Measurements from ENCODE around the gene NLK.
"Not testable (repeated sequence)": the region's sequence is repeated elsewhere in the genome, so short reads cannot be mapped to it uniquely, and the experiment has no call there.

NLK gene

DNA sequence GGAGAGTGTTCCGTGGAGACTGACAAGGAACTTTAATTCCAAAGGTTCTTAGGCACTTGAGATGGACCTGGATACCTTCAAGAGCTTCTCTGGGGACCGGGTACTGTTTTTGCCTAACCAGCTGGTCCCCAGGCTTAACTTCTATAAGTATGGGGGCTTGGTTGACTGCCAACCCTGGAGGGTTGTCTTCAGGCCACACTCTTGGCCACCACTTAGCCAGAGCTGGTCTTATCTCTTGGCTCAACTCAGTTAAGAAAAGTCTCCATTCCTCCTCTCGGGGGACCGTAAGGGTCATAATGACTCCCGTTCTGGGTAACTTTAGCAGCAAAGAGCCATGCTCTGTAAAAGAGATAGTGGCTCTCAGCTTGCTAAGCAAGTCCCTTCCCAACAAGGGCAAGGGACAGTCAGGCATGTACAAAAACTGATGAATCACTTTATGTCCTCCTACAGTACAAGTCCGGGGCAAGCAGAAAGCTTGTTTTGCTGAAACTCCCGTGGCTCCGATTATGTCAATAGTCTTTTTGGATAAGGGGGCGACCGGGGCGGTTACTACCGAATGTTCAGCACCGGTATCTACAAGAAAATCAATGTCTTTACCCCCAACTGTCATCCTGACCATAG is 193.7 kb downstream of the NLK start:
- H3K4me1 ChIP-seq (ENCODE audit: control insufficient read depth, insufficient read depth, low read length); H3K9ac ChIP-seq (ENCODE audit: low read length in 2 of 2); H3K27me3 ChIP-seq (ENCODE audit: control insufficient read depth in 1 of 2, insufficient read depth in 2 of 2, low read length in 2 of 2); H3K4me3 ChIP-seq (ENCODE audit: low read length in 2 of 2); H3K36me3 ChIP-seq (ENCODE audit: control insufficient read depth in 2 of 2, insufficient read depth in 2 of 2, low read length in 2 of 2); H3K9me3 ChIP-seq (ENCODE audit: control insufficient read depth in 2 of 2, low read length in 2 of 2); H3K27ac ChIP-seq (ENCODE audit: low read length): not testable (repeated sequence)

DNA sequence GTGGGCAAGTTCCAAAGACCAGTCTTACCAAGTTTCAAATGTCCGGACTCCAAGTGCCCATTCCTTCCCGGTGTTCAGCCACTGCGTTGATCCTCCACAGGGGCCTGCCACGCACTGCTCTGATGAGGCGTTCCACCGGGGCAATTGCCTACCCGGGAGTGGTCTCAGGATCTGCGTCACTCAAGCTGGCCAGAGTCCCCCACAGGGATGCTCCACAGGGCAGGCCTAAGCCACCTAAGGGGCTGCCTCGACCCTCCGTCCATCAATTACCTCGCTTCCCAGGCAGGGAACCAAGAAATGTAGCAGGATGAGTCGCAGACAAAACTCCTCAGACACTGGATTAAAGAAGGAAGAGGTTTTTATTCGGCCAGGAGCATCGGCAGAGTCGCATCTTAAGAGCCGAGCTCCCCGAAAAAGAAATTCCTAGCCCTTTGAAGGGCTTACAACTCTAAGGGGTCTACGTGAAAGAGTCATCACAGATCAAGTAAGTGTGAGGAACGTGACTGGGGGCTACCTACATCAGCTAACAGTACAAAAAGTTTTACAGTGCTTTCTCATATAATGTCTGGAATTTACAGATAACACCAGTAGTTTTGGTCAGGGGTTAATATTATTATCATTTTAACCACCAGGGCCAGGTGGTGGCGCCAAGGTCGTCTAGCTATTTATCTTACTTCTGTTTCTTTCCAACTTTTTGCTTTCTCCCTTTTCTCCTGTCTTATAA is 196.2 kb downstream of the NLK start:
- H3K27me3 ChIP-seq (ENCODE audit: control insufficient read depth in 1 of 2, insufficient read depth in 2 of 2, low read length in 2 of 2); H3K4me3 ChIP-seq (ENCODE audit: low read length in 2 of 2); H3K4me1 ChIP-seq (ENCODE audit: control insufficient read depth, insufficient read depth, low read length); H3K27ac ChIP-seq (ENCODE audit: low read length); H3K36me3 ChIP-seq (ENCODE audit: control insufficient read depth in 2 of 2, insufficient read depth in 2 of 2, low read length in 2 of 2); H3K9ac ChIP-seq (ENCODE audit: low read length in 2 of 2); H3K9me3 ChIP-seq (ENCODE audit: control insufficient read depth in 2 of 2, low read length in 2 of 2): not testable (repeated sequence)

DNA sequence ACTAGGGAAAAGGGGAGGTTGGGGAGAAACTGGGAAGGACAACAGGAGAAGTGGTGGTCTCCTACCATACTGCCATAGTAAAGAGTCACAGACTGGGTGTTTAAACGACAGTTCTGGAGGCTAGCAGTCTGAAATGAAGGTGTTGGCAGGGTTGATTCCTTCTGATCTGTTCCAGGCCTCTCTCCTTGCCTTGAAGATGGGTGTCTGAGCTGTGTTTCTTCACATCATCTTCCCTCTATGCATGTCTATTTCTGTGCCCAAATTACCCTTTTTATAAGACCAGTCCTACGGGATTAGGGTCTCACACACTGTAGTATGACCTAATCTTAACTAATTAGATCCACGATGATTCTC is 196.8 kb downstream of the NLK start:
- H3K4me3 ChIP-seq (ENCODE audit: low read length in 2 of 2), result no peak overlapping the region
- H3K36me3 ChIP-seq (ENCODE audit: control insufficient read depth in 2 of 2, insufficient read depth in 2 of 2, low read length in 2 of 2), result no peaks in the 10 kb centered on the region
- no peak overlapping the region for H3K9ac ChIP-seq (ENCODE audit: low read length in 2 of 2)
- H3K9me3 ChIP-seq (ENCODE audit: control insufficient read depth in 2 of 2, low read length in 2 of 2), result no peaks in the 10 kb centered on the region
- H3K4me1 ChIP-seq (ENCODE audit: control insufficient read depth, insufficient read depth, low read length), result no peaks in the 10 kb centered on the region
- no peak overlapping the region for H3K27ac ChIP-seq (ENCODE audit: low read length)
- H3K27me3 ChIP-seq (ENCODE audit: control insufficient read depth in 1 of 2, insufficient read depth in 2 of 2, low read length in 2 of 2), result no peaks in the 10 kb centered on the region

DNA sequence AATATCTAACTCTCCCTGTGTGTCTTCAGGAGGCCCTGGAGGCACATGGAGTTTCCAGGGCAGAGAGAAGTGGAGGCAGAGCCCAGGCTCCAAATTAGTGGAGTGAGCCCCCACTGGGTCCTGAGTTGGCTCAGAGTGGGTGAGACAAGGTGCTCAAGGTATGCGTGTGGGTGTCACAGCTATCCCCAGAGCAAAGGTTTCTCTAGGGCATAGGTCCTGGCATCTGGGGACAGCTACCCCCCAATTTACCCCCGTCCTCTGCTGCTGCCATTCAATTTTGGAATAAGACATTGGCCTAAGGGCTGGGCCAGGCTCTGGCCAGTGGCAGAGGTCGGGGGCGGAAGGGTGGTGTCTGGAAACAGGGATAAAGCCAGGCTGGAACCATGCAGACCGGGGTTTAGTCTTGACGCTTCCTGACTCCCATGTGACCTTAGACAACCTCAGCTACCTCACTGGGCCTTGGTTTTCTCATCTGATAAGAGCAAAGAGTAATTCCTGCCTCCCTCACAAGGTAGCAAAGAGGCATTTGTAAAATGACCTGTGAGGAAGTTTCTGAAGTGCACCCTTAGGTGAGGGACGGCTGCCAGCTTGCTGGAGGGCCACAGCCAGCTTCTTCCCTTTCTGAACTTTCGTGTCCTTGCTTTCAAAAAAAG is 198.3 kb downstream of the NLK start:
- no peak overlapping the region for H3K9ac ChIP-seq (ENCODE audit: low read length in 2 of 2)
- no peaks in the 10 kb centered on the region for H3K9me3 ChIP-seq (ENCODE audit: control insufficient read depth in 2 of 2, low read length in 2 of 2)
- H3K4me3 ChIP-seq (ENCODE audit: low read length in 2 of 2), result no peak overlapping the region
- H3K36me3 ChIP-seq (ENCODE audit: control insufficient read depth in 2 of 2, insufficient read depth in 2 of 2, low read length in 2 of 2), result no peaks in the 10 kb centered on the region
- no peaks in the 10 kb centered on the region for H3K4me1 ChIP-seq (ENCODE audit: control insufficient read depth, insufficient read depth, low read length)
- H3K27ac ChIP-seq (ENCODE audit: low read length), result no peak overlapping the region
- H3K27me3 ChIP-seq (ENCODE audit: control insufficient read depth in 1 of 2, insufficient read depth in 2 of 2, low read length in 2 of 2), result no peaks in the 10 kb centered on the region

DNA sequence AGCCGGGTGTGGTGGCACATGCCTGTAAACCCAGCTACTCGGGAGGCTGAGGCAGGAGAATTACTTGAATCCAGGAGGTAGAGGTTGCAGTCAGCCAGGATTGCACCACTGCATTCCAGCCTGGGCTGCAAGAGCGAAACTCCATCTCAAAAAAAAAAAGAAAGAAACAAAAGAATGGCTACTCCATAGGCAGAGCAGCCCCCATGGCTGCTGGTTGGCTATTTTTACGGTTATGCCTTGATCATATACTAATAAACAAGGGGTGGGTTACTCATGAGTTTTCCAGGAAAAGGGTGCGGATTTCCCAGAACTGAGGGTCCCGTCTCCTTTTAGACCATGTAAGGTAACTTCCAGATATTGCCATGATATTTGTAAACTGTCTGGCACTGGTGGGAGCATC is 200.3 kb downstream of the NLK start:
- Histone ChIP-seq H3K4me3 (ENCODE audit: low read length in 2 of 2) (no peak overlapping the region), H3K4me1 (ENCODE audit: control insufficient read depth, insufficient read depth, low read length) (no peaks in the 10 kb centered on the region), H3K9me3 (ENCODE audit: control insufficient read depth in 2 of 2, low read length in 2 of 2) (no peaks in the 10 kb centered on the region), H3K9ac (ENCODE audit: low read length in 2 of 2) (no peak overlapping the region), H3K36me3 (ENCODE audit: control insufficient read depth in 2 of 2, insufficient read depth in 2 of 2, low read length in 2 of 2) (no peaks in the 10 kb centered on the region), H3K27me3 (ENCODE audit: control insufficient read depth in 1 of 2, insufficient read depth in 2 of 2, low read length in 2 of 2) (no peaks in the 10 kb centered on the region), H3K27ac (ENCODE audit: low read length) (no peak overlapping the region)

DNA sequence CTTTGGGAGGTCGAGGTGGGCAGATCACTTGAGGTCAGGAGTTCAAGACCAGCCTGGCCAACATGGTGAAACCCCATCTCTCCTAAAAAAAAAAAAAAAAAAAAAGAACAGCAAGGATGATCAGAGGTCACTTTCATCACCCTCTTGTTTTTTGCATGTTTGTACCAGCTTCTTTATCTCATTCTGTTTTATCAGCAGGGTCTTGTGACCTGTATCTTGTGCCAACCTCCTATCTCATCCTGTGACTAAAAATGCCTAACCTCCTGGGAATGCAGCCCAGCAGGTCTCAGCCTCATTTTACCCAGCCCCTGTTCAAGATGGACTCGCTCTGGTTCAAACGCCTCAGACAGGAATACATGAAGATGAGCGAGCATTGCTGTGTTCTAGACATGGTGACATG is 200.8 kb downstream of the NLK start:
- H3K4me1 ChIP-seq (ENCODE audit: control insufficient read depth, insufficient read depth, low read length), result not testable (repeated sequence)

DNA sequence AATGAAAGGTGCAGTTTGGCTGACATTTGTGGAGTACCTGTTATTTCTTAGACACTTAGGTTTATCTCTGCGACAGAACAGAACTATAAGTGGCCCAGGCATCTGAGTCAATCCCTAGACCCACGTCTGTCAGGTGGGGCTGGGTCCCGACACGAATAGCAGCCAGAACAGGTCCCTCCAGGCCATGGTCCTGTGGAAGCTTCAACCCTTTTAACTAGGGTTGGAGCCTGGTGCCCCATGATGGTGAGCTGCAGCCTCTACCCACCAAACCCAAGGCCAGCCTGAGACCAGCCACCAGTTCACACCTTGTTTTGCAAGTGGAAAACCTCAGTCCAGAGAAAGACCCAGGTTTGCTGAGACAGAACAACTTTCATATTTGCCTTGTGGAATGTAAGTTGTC is 202.0 kb downstream of the NLK start:
- Histone ChIP-seq H3K4me1 (ENCODE audit: control insufficient read depth, insufficient read depth, low read length) (no peaks in the 10 kb centered on the region), H3K36me3 (ENCODE audit: control insufficient read depth in 2 of 2, insufficient read depth in 2 of 2, low read length in 2 of 2) (no peaks in the 10 kb centered on the region), H3K9me3 (ENCODE audit: control insufficient read depth in 2 of 2, low read length in 2 of 2) (no peaks in the 10 kb centered on the region), H3K9ac (ENCODE audit: low read length in 2 of 2) (no peak overlapping the region), H3K27ac (ENCODE audit: low read length) (no peak overlapping the region), H3K4me3 (ENCODE audit: low read length in 2 of 2) (no peak overlapping the region), H3K27me3 (ENCODE audit: control insufficient read depth in 1 of 2, insufficient read depth in 2 of 2, low read length in 2 of 2) (peaks cover 0 to 2% of the 10 kb centered on the region in 2 donors)

More for the DNA sequence above, 200.8 kb downstream of the NLK start:
- H3K27me3 ChIP-seq (ENCODE audit: control insufficient read depth in 1 of 2, insufficient read depth in 2 of 2, low read length in 2 of 2); H3K9me3 ChIP-seq (ENCODE audit: control insufficient read depth in 2 of 2, low read length in 2 of 2); H3K27ac ChIP-seq (ENCODE audit: low read length); H3K36me3 ChIP-seq (ENCODE audit: control insufficient read depth in 2 of 2, insufficient read depth in 2 of 2, low read length in 2 of 2); H3K9ac ChIP-seq (ENCODE audit: low read length in 2 of 2); H3K4me3 ChIP-seq (ENCODE audit: low read length in 2 of 2): not testable (repeated sequence)

Measured in stomach smooth muscle (tissue), 2 donors.